HEK293T (cell line): ENCODE results near the gene GPRC5A.

Experiments
- FOXA1 ChIP-seq: fragments of 450-650 bp; IDR thresholded peaks from 2 replicates; pipeline ENCODE4 v1.6.1; 2016; ENCODE audit warnings: mild to moderate bottlenecking
- LEF1 ChIP-seq: fragments of 450-650 bp; IDR thresholded peaks from 2 replicates; pipeline ENCODE4 v1.6.1; 2017; ENCODE audit warnings: mild to moderate bottlenecking, borderline replicate concordance

DNA sequence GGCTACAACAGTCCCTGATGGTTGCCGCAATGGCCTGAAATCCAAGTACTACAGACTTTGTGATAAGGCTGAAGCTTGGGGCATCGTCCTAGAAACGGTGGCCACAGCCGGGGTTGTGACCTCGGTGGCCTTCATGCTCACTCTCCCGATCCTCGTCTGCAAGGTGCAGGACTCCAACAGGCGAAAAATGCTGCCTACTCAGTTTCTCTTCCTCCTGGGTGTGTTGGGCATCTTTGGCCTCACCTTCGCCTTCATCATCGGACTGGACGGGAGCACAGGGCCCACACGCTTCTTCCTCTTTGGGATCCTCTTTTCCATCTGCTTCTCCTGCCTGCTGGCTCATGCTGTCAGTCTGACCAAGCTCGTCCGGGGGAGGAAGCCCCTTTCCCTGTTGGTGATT is 16.9 kb downstream of the GPRC5A start:
- no peak for TF ChIP-seq FOXA1
- no peak for TF ChIP-seq LEF1
